Measurements from ENCODE around the gene ARID1B. TPM values are rescaled to one million over a fixed set of nuclear protein-coding genes. Genes with fewer than 3 reads are reported as not detected.
A peak's percentile ranks its signal among the peaks of the same experiment; 100 is the strongest.

ARID1B gene
- total and polyA plus RNA-seq, 2 of the 13 experiments (the other 11 are each of a cell fraction or from before 2014, with no cell fraction given) = 20.1 to 32.6 TPM

DNA sequence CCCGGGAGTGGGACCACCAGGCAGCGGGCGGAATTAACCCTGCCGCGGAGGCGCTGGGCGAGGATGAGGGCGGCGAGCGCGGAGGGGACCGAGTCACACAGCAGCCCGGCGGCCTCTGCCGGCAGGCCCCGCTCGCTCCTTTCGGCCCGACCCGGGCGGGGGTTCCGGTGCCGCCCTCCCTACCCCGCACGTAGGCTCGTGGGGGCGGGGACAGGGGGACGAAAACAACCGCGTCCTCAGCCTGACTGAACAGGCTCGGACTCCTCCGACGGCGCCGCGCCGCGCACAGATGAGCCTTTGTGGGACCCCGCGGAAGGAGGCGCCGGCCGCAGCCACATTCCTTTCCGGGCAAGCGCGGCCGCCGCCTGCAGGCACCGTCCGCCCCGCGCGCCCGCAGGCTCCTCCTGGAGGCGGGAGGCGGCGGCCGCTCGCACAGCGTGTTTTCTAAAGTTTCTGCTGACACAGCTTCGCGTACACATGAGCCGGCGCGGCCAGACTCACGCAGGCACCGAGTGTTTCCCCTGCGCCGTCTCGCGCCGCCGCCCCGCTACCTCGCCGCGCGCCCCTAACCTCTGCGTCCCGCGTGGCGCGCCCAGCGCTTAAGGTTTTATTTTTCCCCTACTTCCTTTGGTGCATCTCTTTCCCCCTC is 244.3 kb downstream of the ARID1B start (continued):
- TF ChIP-seq, protein P1, sequence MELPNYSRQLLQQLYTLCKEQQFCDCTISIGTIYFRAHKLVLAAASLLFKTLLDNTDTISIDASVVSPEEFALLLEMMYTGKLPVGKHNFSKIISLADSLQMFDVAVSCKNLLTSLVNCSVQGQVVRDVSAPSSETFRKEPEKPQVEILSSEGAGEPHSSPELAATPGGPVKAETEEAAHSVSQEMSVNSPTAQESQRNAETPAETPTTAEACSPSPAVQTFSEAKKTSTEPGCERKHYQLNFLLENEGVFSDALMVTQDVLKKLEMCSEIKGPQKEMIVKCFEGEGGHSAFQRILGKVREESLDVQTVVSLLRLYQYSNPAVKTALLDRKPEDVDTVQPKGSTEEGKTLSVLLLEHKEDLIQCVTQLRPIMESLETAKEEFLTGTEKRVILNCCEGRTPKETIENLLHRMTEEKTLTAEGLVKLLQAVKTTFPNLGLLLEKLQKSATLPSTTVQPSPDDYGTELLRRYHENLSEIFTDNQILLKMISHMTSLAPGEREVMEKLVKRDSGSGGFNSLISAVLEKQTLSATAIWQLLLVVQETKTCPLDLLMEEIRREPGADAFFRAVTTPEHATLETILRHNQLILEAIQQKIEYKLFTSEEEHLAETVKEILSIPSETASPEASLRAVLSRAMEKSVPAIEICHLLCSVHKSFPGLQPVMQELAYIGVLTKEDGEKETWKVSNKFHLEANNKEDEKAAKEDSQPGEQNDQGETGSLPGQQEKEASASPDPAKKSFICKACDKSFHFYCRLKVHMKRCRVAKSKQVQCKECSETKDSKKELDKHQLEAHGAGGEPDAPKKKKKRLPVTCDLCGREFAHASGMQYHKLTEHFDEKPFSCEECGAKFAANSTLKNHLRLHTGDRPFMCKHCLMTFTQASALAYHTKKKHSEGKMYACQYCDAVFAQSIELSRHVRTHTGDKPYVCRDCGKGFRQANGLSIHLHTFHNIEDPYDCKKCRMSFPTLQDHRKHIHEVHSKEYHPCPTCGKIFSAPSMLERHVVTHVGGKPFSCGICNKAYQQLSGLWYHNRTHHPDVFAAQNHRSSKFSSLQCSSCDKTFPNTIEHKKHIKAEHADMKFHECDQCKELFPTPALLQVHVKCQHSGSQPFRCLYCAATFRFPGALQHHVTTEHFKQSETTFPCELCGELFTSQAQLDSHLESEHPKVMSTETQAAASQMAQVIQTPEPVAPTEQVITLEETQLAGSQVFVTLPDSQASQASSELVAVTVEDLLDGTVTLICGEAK (IDR thresholded peaks at IDR 0.05) = no peak
- TF ChIP-seq, protein P1 (CRISPR knock-in tag; IDR thresholded peaks at IDR 0.05) = no peak; the same call in 1 of the 2 replicates
- TF ChIP-seq ISX (CRISPR knock-in tag; conservative IDR thresholded peaks at IDR 0.05) (0 out of 2 replicates have a peak, but pooled peaks have one; percentile 44), ZNF382 (CRISPR knock-in tag; IDR thresholded peaks at IDR 0.05; ENCODE audit: borderline replicate concordance) (no peak), MIER2 (CRISPR knock-in tag; IDR thresholded peaks at IDR 0.05) (no peak), TARDBP (CRISPR knock-in tag; IDR thresholded peaks at IDR 0.05) (peak; percentile 77), ZNF20 (CRISPR knock-in tag; IDR thresholded peaks at IDR 0.05) (peak; percentile 59; the same call in 1 of the 2 replicates), FOXC1 (CRISPR knock-in tag; IDR thresholded peaks at IDR 0.05; ENCODE audit: borderline replicate concordance) (peak; percentile 86), AKAP8 (CRISPR knock-in tag; IDR thresholded peaks at IDR 0.05) (peak; percentile 81; the same call in 1 of the 2 replicates), ZBTB38 (CRISPR knock-in tag; IDR thresholded peaks at IDR 0.05) (peak; percentile 92), ZNF460 (CRISPR knock-in tag; IDR thresholded peaks at IDR 0.05; ENCODE audit: borderline replicate concordance) (no peak), BCL6 (CRISPR knock-in tag; IDR thresholded peaks at IDR 0.05) (peak; percentile 68), ARNT2 (CRISPR knock-in tag; IDR thresholded peaks at IDR 0.05; ENCODE audit: low read depth) (peak; percentile 96), ZSCAN31 (CRISPR knock-in tag; IDR thresholded peaks at IDR 0.05; ENCODE audit: low read depth) (peak; percentile 99), PRMT3 (CRISPR knock-in tag; IDR thresholded peaks at IDR 0.05; ENCODE audit: borderline replicate concordance, low read depth) (peak; percentile 97; the same call in 1 of the 2 replicates), CBX2 (IDR thresholded peaks at IDR 0.05; ENCODE audit: low read depth, low read length) (no peak), CBX2 (CRISPR knock-in tag; IDR thresholded peaks at IDR 0.05; ENCODE audit: low read depth) (no peak), ZNF468 (CRISPR knock-in tag; IDR thresholded peaks at IDR 0.05) (no peak; the same call in 1 of the 2 replicates)
- TF ChIP-seq, protein P2, sequence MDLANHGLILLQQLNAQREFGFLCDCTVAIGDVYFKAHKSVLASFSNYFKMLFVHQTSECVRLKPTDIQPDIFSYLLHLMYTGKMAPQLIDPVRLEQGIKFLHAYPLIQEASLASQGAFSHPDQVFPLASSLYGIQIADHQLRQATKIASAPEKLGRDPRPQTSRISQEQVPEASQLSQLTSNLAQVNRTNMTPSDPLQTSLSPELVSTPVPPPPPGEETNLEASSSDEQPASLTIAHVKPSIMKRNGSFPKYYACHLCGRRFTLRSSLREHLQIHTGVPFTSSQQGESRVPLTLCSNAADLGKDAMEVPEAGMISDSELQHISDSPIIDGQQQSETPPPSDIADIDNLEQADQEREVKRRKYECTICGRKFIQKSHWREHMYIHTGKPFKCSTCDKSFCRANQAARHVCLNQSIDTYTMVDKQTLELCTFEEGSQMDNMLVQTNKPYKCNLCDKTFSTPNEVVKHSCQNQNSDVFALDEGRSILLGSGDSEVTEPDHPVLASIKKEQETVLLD (CRISPR knock-in tag; IDR thresholded peaks at IDR 0.05; ENCODE audit: low read depth) = peak; percentile 88
- TF ChIP-seq, protein P3, sequence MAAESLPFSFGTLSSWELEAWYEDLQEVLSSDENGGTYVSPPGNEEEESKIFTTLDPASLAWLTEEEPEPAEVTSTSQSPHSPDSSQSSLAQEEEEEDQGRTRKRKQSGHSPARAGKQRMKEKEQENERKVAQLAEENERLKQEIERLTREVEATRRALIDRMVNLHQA (CRISPR knock-in tag; IDR thresholded peaks at IDR 0.05) = no peak
